ENCODE measurements around the gene NXPE4. TPM values are rescaled to one million over a fixed set of nuclear protein-coding genes. Genes with fewer than 3 reads are reported as not detected.
A peak's percentile ranks its signal among the peaks of the same experiment; 100 is the strongest.

The NXPE4 gene
- total RNA-seq, 1 donor: not detected

GRCh38 chr11:114571712-114572111 is 23.9 kb downstream of the NXPE4 start:
- TF ChIP-seq CTCF (IDR thresholded peaks at IDR 0.05; ENCODE audit: insufficient read depth, low read length): no peak
- H3K4me3 ChIP-seq (ENCODE audit: low read depth, low read length): no peak overlapping the region
- no peak for DNase-seq (ENCODE audit: low read depth)

GRCh38 chr11:114569801-114570200 is 25.8 kb downstream of the NXPE4 start:
- TF ChIP-seq CTCF (IDR thresholded peaks at IDR 0.05; ENCODE audit: insufficient read depth, low read length): no peak
- no peak for DNase-seq (ENCODE audit: low read depth)
- H3K4me3 ChIP-seq (ENCODE audit: low read depth, low read length): no peak overlapping the region

- TF ChIP-seq CTCF (IDR thresholded peaks at IDR 0.05; ENCODE audit: insufficient read depth, low read length): no peak
- no peak for DNase-seq (ENCODE audit: low read depth)
- H3K4me3 ChIP-seq (ENCODE audit: low read depth, low read length): no peak overlapping the region
Observed at GRCh38 chr11:114566276-114566675, 29.3 kb downstream of the NXPE4 start.

GRCh38 chr11:114564831-114565230 is 30.8 kb downstream of the NXPE4 start:
- H3K4me3 ChIP-seq (ENCODE audit: low read depth, low read length): no peak overlapping the region
- peak; percentile 73 for DNase-seq (ENCODE audit: low read depth)
- TF ChIP-seq CTCF (IDR thresholded peaks at IDR 0.05; ENCODE audit: insufficient read depth, low read length): no peak

- peak; percentile 47 for DNase-seq (ENCODE audit: low read depth)
- no peak for TF ChIP-seq CTCF (IDR thresholded peaks at IDR 0.05; ENCODE audit: insufficient read depth, low read length)
- H3K4me3 ChIP-seq (ENCODE audit: low read depth, low read length): no peak overlapping the region
Observed at GRCh38 chr11:114563077-114563476, 32.5 kb downstream of the NXPE4 start.

- no peak for TF ChIP-seq CTCF (IDR thresholded peaks at IDR 0.05; ENCODE audit: insufficient read depth, low read length)
- DNase-seq (ENCODE audit: low read depth): peak; percentile 71
Observed at GRCh38 chr11:114562166-114562916, 33.2 kb downstream of the NXPE4 start.

More at GRCh38 chr11:114562166-114562916, 33.2 kb downstream of the NXPE4 start:
- no peak overlapping the region for H3K4me3 ChIP-seq (ENCODE audit: low read depth, low read length)
